Suprapubic skin (tissue), 4 donors: ENCODE results near the gene ZNF146.
"Not testable (repeated sequence)": the region's sequence is repeated elsewhere in the genome, so short reads cannot be mapped to it uniquely, and the experiment has no call there.

Experiments
- CTCF ChIP-seq, 2 donors: fragments of 200-600 bp in 1 of 2; fragments of 450-650 bp in 1 of 2; sonication (generic) in 1 of 2; IDR thresholded peaks; one replicate each; pipeline ENCODE4 v1.5.1; 2016 to 2019; ENCODE audit warnings: antibody characterized with exemption in 2 of 2, mild to moderate bottlenecking in 1 of 2, moderate library complexity in 1 of 2
- EP300 ChIP-seq: sonication (generic); formaldehyde crosslinking; IDR thresholded peaks from one replicate; pipeline ENCODE4 v1.6.1; 2017; ENCODE audit warnings: antibody characterized with exemption
- POLR2A ChIP-seq, 2 donors: fragments of 450-650 bp; IDR thresholded peaks; one replicate each; pipeline ENCODE4 v1.6.1; 2017; ENCODE audit warnings: antibody characterized with exemption in 2 of 2, mild to moderate bottlenecking in 2 of 2, moderate library complexity in 2 of 2
- POLR2AphosphoS5 ChIP-seq, 3 donors: sonication (generic); formaldehyde crosslinking; IDR thresholded peaks; one replicate each; pipeline ENCODE4 v1.6.1; 2017; ENCODE audit warnings: antibody characterized with exemption in 3 of 3

GRCh38 chr19:36173846-36174245 is 41.1 kb upstream of the ZNF146 start:
- not testable (repeated sequence) for TF ChIP-seq CTCF (IDR thresholded peaks at IDR 0.05); EP300; POLR2A (IDR thresholded peaks at IDR 0.05); POLR2AphosphoS5 (IDR thresholded peaks at IDR 0.05)
